ENCODE results near the gene RYR1.
"Not testable (repeated sequence)": the region's sequence is repeated elsewhere in the genome, so short reads cannot be mapped to it uniquely, and the experiment has no call there.

- not testable (repeated sequence) for TF ChIP-seq CTCF (IDR thresholded peaks at IDR 0.05); ZFX (IDR thresholded peaks at IDR 0.05; ENCODE audit: borderline replicate concordance)
Observed at GRCh38 chr19:38410407-38410806, 23.1 kb upstream of the RYR1 start.

Data from 22Rv1 (cell line).